ENCODE results near the gene MOB3C.

The MOB3C gene

DNA sequence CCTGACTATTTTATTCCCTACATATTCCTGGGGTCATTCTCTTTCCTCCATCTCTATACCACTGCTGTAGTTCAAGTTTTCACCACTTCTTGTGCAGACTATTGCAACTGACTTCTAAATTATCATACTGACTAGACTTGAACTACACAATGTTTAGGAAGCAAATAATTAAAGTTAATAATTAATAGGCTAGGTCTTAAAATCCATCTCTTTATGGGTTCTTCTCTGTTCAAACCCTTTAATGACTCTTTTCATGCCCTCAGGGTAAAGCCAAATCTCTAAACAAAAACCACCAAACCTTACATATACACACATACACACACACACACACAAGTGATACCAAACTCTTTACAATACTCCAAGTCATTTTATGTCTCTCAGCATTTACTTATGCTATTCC lies 22.3 kb upstream of the MOB3C start:
- no peak for DNase-seq (ENCODE audit: low spot score)

DNA sequence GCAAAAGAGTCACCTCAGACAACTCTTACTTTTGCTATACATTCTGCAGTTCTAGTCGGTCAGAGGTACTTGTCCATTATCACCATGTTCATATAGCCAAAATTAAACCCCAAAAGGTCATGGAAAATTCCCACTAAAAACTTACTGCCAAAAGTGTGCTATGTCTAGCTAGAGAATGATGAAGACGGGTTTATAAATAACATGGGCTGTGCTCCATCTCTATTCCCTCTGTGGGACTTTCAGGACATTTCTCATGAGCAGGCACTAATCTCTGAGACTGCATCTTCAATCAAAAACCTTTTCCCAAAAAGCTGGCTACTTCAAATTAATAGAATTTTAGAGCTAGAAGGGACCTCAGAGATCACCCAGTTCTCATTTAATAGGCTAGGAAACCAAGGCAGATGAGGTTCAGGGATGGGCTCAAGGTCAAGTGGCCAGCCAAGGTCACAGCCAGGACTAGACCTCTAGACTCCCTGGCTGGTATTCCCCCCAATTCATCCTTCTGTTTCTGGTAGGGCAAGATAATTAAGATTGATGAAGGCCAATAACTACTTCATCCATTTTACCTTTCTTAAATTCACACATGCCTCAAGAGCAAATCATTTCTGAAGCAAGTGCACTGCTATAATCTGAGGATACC lies 21.0 kb upstream of the MOB3C start:
- DNase-seq (ENCODE audit: low spot score) = no peak

- DNase-seq (ENCODE audit: low spot score) = no peak
Observed at GRCh38 chr1:46635205-46635604, 18.6 kb upstream of the MOB3C start.

GRCh38 chr1:46630719-46631118 lies 14.1 kb upstream of the MOB3C start:
- no peak for DNase-seq (ENCODE audit: low spot score)

DNA sequence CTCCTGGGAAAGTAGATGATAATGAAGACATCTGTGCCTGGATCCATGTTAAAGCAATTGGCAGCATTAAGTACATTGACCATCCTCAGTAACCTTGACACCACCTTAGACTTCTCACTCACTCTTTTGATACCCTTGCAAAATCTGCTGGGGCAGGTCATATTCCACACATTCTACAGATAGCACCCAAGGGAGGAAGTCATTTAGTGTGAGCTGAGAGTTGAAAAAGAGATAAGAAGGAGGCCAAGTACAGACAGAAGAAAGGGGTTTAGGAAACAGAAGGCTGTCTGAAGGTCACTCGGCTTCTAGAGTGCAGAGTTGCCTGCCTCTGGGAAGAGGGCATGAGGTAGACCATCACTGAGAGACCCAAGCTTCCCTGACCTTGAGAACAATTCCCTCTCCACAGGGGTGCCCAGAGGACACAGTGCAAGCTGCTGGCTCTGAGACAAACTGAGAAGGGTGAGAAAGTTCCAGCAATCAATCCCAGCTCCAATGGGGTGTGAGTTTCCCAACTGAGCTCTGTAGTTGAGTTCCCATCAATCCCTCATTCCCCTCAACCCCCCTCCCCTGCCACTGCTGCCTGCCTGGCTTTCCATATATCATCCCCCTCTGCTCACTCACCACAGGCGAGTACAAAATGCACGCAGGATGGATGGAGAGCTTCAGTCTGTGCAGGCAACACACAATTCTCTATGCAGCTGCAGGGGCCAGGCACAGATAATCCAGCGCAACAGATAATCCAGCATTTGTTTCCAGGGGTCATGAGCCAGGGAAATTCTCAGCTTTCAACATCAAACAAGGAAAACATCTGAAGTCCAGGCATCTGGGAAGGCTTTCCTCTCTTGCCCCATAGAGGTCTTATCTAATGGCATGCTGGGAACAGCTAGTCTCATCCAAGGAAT lies 7.4 kb upstream of the MOB3C start:
- no peak for DNase-seq (ENCODE audit: low spot score)

DNA sequence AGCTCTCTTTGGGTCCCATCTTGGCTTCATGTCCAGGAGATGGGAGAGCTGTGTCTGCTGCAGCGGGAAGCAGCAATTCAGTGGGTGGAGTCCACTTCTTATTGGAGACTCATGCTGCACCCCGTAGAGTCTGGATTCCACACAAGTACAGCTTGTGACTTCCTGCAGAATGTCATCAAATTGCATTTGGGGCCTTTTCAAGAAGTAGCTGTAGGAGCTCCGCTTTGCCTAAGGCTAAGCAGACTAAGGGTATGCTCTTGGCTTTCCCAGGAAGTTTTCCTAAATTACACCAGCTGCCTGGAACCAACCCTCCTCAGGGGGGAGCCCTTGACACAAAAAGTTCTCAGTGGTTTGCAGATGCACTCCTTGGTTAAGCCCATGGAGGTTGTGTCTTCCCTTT lies 5.7 kb upstream of the MOB3C start:
- no peak for DNase-seq (ENCODE audit: low spot score)

DNA sequence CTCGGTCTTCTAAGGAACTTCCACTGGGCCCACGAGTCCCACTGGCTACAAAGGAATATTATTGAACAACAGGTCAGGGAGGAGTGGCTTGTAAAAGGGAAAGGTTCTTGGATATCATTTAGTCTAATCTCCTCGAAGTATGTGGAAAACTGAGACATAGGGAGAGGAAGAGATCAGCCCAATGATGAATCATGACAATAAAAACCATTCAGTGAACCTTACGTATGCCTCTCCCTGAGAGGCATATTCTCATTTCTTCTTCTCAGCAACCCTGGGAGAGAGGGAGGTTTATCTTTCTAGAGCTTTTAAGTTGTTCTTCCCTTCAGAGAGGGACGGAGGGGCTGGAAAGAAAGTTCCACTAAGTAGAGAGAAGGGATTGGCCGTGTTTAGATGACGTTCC lies 5.3 kb upstream of the MOB3C start:
- DNase-seq (ENCODE audit: low spot score) = no peak

DNA sequence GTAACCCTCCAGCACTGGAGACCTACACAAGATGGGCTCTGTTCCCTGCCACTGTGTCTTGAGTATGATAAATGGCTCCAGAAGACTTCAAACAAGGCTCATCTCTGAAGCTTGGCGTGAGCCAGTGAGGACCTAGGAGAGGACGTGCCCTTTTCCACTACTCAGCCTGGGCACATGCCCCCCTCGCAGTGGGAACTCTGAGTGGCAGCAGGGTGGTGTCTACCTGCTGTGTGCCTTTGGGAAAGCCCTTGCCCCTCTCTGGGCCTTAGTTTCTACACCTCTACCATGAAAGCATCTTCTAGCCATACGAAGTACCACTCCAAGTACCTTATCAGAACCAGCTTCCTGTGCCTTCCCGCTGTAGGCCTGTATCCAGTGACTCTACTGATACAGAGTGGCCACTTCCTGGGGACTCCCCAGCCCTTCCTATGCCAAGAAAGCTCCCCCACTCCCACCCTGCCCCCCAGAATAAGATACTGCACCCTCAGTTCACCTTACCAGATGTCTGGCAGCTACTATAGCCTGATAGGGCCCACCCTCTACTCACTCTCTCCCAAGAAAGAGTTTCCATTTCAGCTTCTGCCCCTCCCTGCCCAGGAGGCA lies 3.1 kb upstream of the MOB3C start:
- no peak for DNase-seq (ENCODE audit: low spot score)

DNA sequence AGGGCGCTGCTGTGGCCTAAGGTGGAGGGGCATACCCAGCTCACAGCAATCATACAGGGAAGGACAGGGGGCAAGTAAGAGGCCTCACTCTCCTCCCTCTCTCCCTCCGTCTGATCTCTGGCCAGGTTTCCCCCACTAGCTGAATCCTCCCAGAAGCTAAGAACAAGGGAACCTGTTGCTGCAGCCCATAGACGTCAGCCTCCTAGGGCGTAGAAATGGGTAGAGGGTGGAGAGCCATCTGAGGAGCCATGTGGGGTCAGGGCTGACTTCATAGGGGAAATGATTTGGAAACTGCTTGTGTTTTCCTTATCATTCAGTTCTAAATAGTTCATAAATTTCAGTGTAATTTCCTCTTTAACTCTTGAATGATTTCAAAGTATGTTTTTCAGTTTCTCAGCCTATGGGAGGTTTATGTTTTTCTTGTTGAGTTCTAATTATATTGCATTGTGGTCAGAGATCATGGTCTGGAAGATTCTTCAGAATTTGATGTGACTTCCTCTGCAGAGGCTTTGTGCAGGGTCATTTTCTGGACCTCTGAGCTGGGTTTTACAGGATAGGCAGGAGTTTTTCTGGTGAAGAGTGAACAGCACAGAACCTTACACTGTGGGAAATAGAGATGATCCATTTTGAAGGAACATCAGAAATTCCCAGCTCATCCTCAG lies 2.3 kb upstream of the MOB3C start:
- no peak for DNase-seq (ENCODE audit: low spot score)

DNA sequence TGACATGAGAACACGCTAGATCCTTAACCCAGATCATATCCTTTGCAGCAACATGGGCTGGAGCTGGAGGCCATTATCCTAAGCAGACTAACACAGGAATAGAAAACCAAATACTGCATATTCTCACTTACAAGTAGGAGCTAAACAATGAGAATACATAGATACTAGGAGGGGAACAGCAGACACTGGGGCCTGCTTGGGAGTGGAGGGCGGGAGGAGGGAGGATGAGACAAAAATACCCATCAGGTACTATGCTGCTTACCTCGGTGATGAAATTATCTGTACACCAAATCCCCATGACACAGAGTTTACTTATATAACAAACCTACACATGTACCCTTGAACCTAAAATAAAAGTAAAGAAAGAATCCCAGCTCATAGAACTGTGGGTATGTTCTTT lies 1.2 kb upstream of the MOB3C start:
- no peak for DNase-seq (ENCODE audit: low spot score)

- DNase-seq (ENCODE audit: low spot score) = no peak
Observed at GRCh38 chr1:46617108-46617800, 643 bp upstream of the MOB3C start.

DNA sequence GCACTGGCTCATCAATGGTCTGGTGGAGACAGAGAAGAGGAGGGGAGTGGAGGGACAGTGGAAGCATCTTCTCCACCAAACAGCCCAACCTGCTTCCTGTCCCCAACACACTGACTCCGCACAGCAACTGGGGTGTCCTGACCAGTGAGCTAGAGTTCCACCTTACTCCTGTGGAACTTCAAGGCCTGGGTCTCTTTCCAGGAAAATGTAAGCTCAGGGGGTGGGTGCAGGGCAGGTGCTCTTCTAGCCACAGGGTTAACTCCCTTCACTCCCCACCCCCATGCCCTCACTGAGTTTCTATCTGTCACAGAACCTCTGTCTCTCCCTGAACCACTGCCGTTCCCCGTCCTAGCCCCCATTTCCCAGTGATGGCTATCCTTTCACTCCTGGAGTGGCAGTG lies 876 bp downstream of the MOB3C start:
- no peak for DNase-seq (ENCODE audit: low spot score)

DNA sequence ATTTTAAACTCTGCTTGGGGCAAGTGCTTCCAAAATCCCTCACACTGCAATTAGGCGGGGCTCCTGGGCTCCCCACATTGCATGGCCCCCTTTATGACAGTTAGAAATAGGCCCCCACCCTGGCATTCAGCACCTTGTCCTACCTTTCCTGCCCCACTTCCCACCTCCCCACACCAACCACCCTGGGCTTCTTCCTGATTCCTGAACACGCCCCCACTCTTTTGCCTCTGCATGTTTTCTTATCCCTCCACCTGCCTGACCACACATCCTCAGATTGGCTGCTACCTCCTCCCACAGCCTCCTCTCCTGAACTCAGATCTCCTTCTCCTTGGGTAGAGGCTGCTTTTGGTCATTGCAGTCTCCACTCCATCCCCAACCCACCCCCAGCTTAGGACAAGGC lies 1.5 kb downstream of the MOB3C start:
- DNase-seq (ENCODE audit: low spot score) = no peak

GRCh38 chr1:46614604-46614984 lies 2.0 kb downstream of the MOB3C start:
- DNase-seq (ENCODE audit: low spot score) = no peak

- peak; percentile 11 for DNase-seq (ENCODE audit: low spot score)
Observed at GRCh38 chr1:46613661-46614603, 2.7 kb downstream of the MOB3C start.

GRCh38 chr1:46612937-46613660 lies 3.5 kb downstream of the MOB3C start:
- no peak for DNase-seq (ENCODE audit: low spot score)

GRCh38 chr1:46611691-46612221 lies 4.9 kb downstream of the MOB3C start:
- no peak for DNase-seq (ENCODE audit: low spot score)

DNA sequence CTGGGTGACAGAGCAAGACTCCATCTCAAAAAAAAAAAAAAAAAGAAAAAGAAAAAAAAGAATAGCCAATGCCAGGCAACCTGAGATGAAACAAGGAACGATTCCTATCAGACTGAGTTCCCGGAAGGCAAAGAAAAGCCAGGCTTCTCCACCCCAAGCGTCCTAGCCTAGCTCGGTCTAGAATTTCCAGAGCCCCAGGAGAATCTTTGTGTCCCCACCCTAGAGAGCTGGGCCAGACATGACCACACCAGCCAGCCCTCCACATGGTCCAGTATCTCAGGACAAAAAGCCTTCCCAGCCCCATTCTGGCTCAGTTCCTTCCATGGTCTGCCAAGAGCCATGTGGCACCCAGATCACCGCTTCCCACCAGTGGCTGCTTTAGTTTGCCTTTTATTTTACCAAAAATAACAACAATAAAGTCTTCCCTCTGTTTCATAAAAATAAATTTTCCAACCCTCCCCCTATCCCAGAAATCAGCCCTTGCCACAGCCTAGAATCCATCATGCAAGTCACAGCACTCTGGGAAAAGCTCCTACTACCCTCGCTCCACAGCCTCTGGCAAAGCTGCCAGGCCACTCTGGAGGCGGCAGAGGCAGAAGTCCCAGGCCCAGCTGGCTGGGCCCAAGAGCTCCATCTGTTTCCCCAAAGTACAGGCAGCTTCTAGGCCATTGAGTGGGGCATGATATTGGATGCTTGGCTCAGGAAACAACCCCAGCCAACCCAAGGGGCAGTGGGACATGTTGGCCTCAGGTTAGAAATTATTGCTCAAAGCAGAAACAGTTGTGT lies 9.1 kb downstream of the MOB3C start:
- no peak for DNase-seq (ENCODE audit: low spot score)

- DNase-seq (ENCODE audit: low spot score) = no peak
Observed at GRCh38 chr1:46606255-46606965, 10.2 kb downstream of the MOB3C start.

All from germinal center (tissue), 1 donor.